HepG2 (cell line): Measurements from ENCODE around the gene BAZ1A. TPM values are rescaled to one million over a fixed set of nuclear protein-coding genes. Genes with fewer than 3 reads are reported as not detected.
A peak's percentile ranks its signal among the peaks of the same experiment; 100 is the strongest.

ENCODE experiments used
- ATAC-seq: fragments of 200-7000 bp; cut with Tn5 transposase; 3 replicates; pipeline ENCODE4 v1.9.1; 2020; ENCODE audit warnings: mild to moderate bottlenecking, moderate library complexity
- BruUV-seq: library from RNA; stranded (reverse); fragments of 400-500 nt; replicated peaks from 2 replicates; lab custom pipeline; 2021; lab: Mats Ljungman, UMichigan
- CTCF ChIA-PET: fragments of 300-600 bp; formaldehyde crosslinking; extraction: SDS; loops from one replicate; lab custom pipeline; 2021; ENCODE audit warnings: low total read pairs, inconsistent platforms, low intra/inter-chr PET ratio; lab: Yijun Ruan, JAX
- POLR2A ChIA-PET: fragments of 350-600 bp; sonication (Branson Sonifier 250); formaldehyde crosslinking; loops from one replicate; lab custom pipeline; 2020; ENCODE audit warnings: antibody characterized with exemption, inconsistent platforms; lab: Yijun Ruan, JAX
- DNase-seq: peaks from one replicate; pipeline ENCODE4 v3.0.0-alpha.2; 2015; ENCODE audit warnings: low spot score
- FAIRE-seq: peaks from 3 replicates; lab custom pipeline; 2011; peaks lifted over from hg19 to GRCh38; lab: Jason Lieb, UNC
- H2AFZ ChIP-seq: one replicate; pipeline ENCODE4 v1.6.1; 2011; ENCODE audit warnings: low read length, inconsistent platforms
- H3K27ac ChIP-seq: fragments of 300-600 bp; 3 replicates; pipeline ENCODE4 v1.8.0; 2011; ENCODE audit warnings: mixed run types, mild to moderate bottlenecking, mixed read lengths, low read length, inconsistent platforms; ENCODE audit not compliant: insufficient read depth; ENCODE audit errors: extremely low read length
- H3K27me3 ChIP-seq, 2 experiments: fragments of 200-600 bp in 1 of 2; 2 replicates in 1 of 2; 3 replicates in 1 of 2; pipeline versions ENCODE4 v1.6.0 to v1.8.0; 2011; ENCODE audit warnings: low read length in 2 of 2, mild to moderate bottlenecking in 2 of 2, moderate library complexity in 2 of 2, inconsistent platforms in 1 of 2; ENCODE audit not compliant: insufficient read depth in 2 of 2, control insufficient read depth in 1 of 2
- H3K36me3 ChIP-seq, 2 experiments: fragments of 200-600 bp in 1 of 2; replicated peaks in 1 of 2; 2 replicates in 1 of 2; 3 replicates in 1 of 2; pipeline versions ENCODE4 v1.5.1 to v1.8.0; 2011; ENCODE audit warnings: low read length in 2 of 2, inconsistent platforms in 1 of 2; ENCODE audit not compliant: insufficient read depth in 2 of 2, control insufficient read depth in 1 of 2
- H3K4me1 ChIP-seq: 2 replicates; pipeline ENCODE4 v1.5.1; 2012; ENCODE audit warnings: low read length, inconsistent platforms; ENCODE audit not compliant: insufficient read depth
- H3K4me2 ChIP-seq: 2 replicates; pipeline ENCODE4 v1.6.0; 2011; ENCODE audit warnings: low read depth, low read length, inconsistent platforms
- H3K4me3 ChIP-seq, 3 experiments: fragments of 200-600 bp in 1 of 3; sonication (generic), shearing (Covaris generic) in 1 of 3; replicated peaks in 1 of 3; 2 replicates each; pipeline ENCODE4 v1.5.1; 2011 to 2016; ENCODE audit warnings: low read length in 3 of 3, inconsistent platforms in 2 of 3, low read depth in 2 of 3, mild to moderate bottlenecking in 2 of 3, control low read depth in 1 of 3, mixed read lengths in 1 of 3; ENCODE audit not compliant: insufficient read depth in 1 of 3
- H3K79me2 ChIP-seq: one replicate; pipeline ENCODE4 v1.6.1; 2011; ENCODE audit warnings: low read length, inconsistent platforms; ENCODE audit not compliant: insufficient read depth
- H3K9ac ChIP-seq: 2 replicates; pipeline ENCODE4 v1.6.0; 2011; ENCODE audit warnings: mild to moderate bottlenecking, low read depth, low read length, inconsistent platforms; ENCODE audit not compliant: insufficient read depth
- H3K9me3 ChIP-seq: 2 replicates; pipeline ENCODE4 v1.5.1; 2012; ENCODE audit warnings: mild to moderate bottlenecking, low read length
- H4K20me1 ChIP-seq: 2 replicates; pipeline ENCODE4 v1.6.0; 2011; ENCODE audit warnings: inconsistent platforms, mild to moderate bottlenecking, low read length, moderate library complexity; ENCODE audit not compliant: insufficient read depth
- BCL6 ChIP-seq: IDR thresholded peaks from 2 replicates; pipeline ENCODE4 v1.6.1; 2016; ENCODE audit warnings: missing genetic modification reagents, missing compliant biosample characterization
- CREB1 ChIP-seq, 2 experiments: fragments of 450-650 bp in 1 of 2; IDR thresholded peaks; 2 replicates each; pipeline ENCODE4 v1.6.1; 2016 to 2017; ENCODE audit warnings: control low read depth in 1 of 2, mild to moderate bottlenecking in 1 of 2, missing compliant biosample characterization in 1 of 2, missing genetic modification characterization in 1 of 2
- FOXO1 ChIP-seq: sonication (generic); formaldehyde crosslinking; IDR thresholded peaks from 2 replicates; pipeline ENCODE4 v1.4.0; 2020; ENCODE audit warnings: missing genetic modification reagents
- MXD4 ChIP-seq: IDR thresholded peaks from 2 replicates; pipeline ENCODE4 v1.6.1; 2016; ENCODE audit warnings: mild to moderate bottlenecking, missing biosample characterization, missing genetic modification reagents
- NR2F1 ChIP-seq, 2 experiments: fragments of 450-650 bp in 1 of 2; formaldehyde crosslinking in 1 of 2; IDR thresholded peaks; 2 replicates each; pipeline versions ENCODE4 v1.5.0 to v1.6.1; 2016 to 2020; ENCODE audit warnings: mild to moderate bottlenecking in 1 of 2, missing compliant biosample characterization in 1 of 2, missing genetic modification reagents in 1 of 2, moderate library complexity in 1 of 2
- SMYD3 ChIP-seq: sonication (generic); formaldehyde crosslinking; IDR thresholded peaks from 2 replicates; pipeline ENCODE4 v1.8.1; 2023; ENCODE audit warnings: mild to moderate bottlenecking, missing genetic modification reagents
- ZBTB20 ChIP-seq: sonication (generic); formaldehyde crosslinking; IDR thresholded peaks from 2 replicates; pipeline ENCODE4 v1.8.1; 2023; ENCODE audit warnings: missing genetic modification reagents, low read depth, mild to moderate bottlenecking, borderline replicate concordance
- ZKSCAN8 ChIP-seq: IDR thresholded peaks from 2 replicates; pipeline ENCODE4 v1.6.1; 2016; ENCODE audit warnings: borderline replicate concordance, missing genetic modification reagents, missing compliant biosample characterization
- ZNF253 ChIP-seq: sonication (generic); formaldehyde crosslinking; IDR thresholded peaks from 2 replicates; pipeline ENCODE4 v1.8.0; 2022; ENCODE audit warnings: mild to moderate bottlenecking, missing genetic modification reagents, borderline replicate concordance
- ZNF33B ChIP-seq: sonication (generic); formaldehyde crosslinking; IDR thresholded peaks from 2 replicates; pipeline ENCODE4 v1.5.1; 2020; ENCODE audit warnings: mild to moderate bottlenecking, missing genetic modification reagents
- ZNF343 ChIP-seq: sonication (generic); formaldehyde crosslinking; IDR thresholded peaks from 2 replicates; pipeline ENCODE4 v1.4.0; 2020; ENCODE audit warnings: mild to moderate bottlenecking, missing genetic modification reagents
- ZNF451 ChIP-seq: sonication (generic); formaldehyde crosslinking; IDR thresholded peaks from 2 replicates; pipeline ENCODE4 v1.5.0; 2020; ENCODE audit warnings: mild to moderate bottlenecking, missing genetic modification reagents
- ZNF883 ChIP-seq: sonication (generic); formaldehyde crosslinking; IDR thresholded peaks from 2 replicates; pipeline ENCODE4 v1.5.1; 2020; ENCODE audit warnings: mild to moderate bottlenecking, missing genetic modification reagents; ENCODE audit errors: not compliant biosample characterization
- ZSCAN9 ChIP-seq: IDR thresholded peaks from 2 replicates; pipeline ENCODE4 v1.6.1; 2016; ENCODE audit warnings: borderline replicate concordance
- ZZZ3 ChIP-seq: sonication (generic); formaldehyde crosslinking; IDR thresholded peaks from 2 replicates; pipeline ENCODE4 v1.4.0; 2020; ENCODE audit warnings: missing genetic modification reagents, mild to moderate bottlenecking, borderline replicate concordance
- WGBS: methylation state at CpG from one replicate; pipeline ENCODE4 v1.1.6; 2017; ENCODE audit warnings: low lambda C conversion rate; 5-methylcytosine and 5-hydroxymethylcytosine counted together
- in situ Hi-C: cut with HindIII; loops from 2 replicates; pipeline ENCODE4 v1.10.0; 2017; ENCODE audit warnings: low pct_unique_long_range_greater_than_20kb; ENCODE audit not compliant: extremely low pct_ligation_motif_present
- intact Hi-C: fragments of 100-400 bp; cut with micrococcal nuclease; formaldehyde crosslinking; loops from one replicate; pipeline ENCODE4 v1.10.0; 2022; ENCODE audit not compliant: unreplicated experiment
- polyA plus RNA-seq, 8 experiments: library from polyadenylated mRNA; depleted of rRNA in 3 of 8; stranded (reverse) in 7 of 8; unstranded in 1 of 8; fragments of >200 nt; fragmentation: Illumina TruSeq in 4 of 8; extraction: Trizol in 4 of 8; gene quantifications; 2 replicates each; pipeline versions ENCODE4 v1.2.1 to v1.2.3, GENCODE V29; 2011 to 2016; ENCODE audit warnings: low read depth in 4 of 8, missing spikeins in 1 of 8, mixed read lengths in 1 of 8; ENCODE audit not compliant: insufficient read depth in 1 of 8
- total RNA-seq, 5 experiments: library from RNA; depleted of rRNA; stranded (reverse); fragments of >200 nt; fragmentation: Illumina TruSeq; extraction: Trizol; gene quantifications; 2 replicates each; pipeline ENCODE4 v1.2.3, GENCODE V29; 2016; ENCODE audit warnings: low read depth in 1 of 5
- TF ChIP-seq, protein P1 (sequence below): sonication (generic); formaldehyde crosslinking; IDR thresholded peaks from 2 replicates; pipeline ENCODE4 v1.8.0; 2022; ENCODE audit warnings: low read depth, missing genetic modification reagents

BAZ1A gene
- total and polyA plus RNA-seq, 2 of the 13 experiments (the other 11 are each of a cell fraction or from before 2014, with no cell fraction given), result 20.9 to 56.8 TPM

- intact Hi-C loops, result no loop called here
- POLR2A ChIA-PET, result interaction anchor here (2.6 kb wide), 1 partner anchor 11 kb away, joined by 13 read pairs; no protein-coding TSS in a partner anchor
- no peak overlapping the region for H3K27ac ChIP-seq
Observed at GRCh38 chr14:34718750-34719304, 156.3 kb downstream of the BAZ1A start.

GRCh38 chr14:34715127-34715863 is 159.9 kb downstream of the BAZ1A start:
- Histone ChIP-seq H3K9ac (peak overlapping the region; percentile 92), H3K4me2 (peak overlapping the region; percentile 82), H2AFZ (peak overlapping the region; percentile 6), H3K4me1 (peaks cover 32% of the 10 kb centered on the region), H3K4me3 (peak overlapping the region; percentile 92 to 97 (median 96)), H3K9me3 (no peaks in the 10 kb centered on the region), H3K36me3 (peaks cover 6 to 10% of the 10 kb centered on the region in 2 experiments; a peak in 3 of 5 replicates), H3K27ac (no peak overlapping the region), H3K27me3 (peaks cover 0 to 11% of the 10 kb centered on the region in 2 experiments; a peak in 4 of 5 replicates), H4K20me1 (no peaks in the 10 kb centered on the region), H3K79me2 (peaks cover 21% of the 10 kb centered on the region)
- POLR2A ChIA-PET, result interaction anchor here (0.7 to 5.4 kb wide), 16 partner anchors 7 to 1111 kb away, joined by 3 to 61 read pairs (median 6); partner anchors contain the start of genes BRMS1L, PSMA6 and SRP54
- intact Hi-C loops, result no loop called here
- TSS peak; percentile 72 for BruUV-seq
- in situ Hi-C loops, result no loop called here
- CTCF ChIA-PET, result no interaction called here
- DNase-seq, result no peak
- 28% methylated on average over 8 of the region's 8 CpGs for WGBS
- no peak for FAIRE-seq
- ATAC-seq, result no peak
- TF ChIP-seq ZKSCAN8 (CRISPR knock-in tag) (0 out of 2 replicates have a peak, but pooled peaks have one; percentile 11), BCL6 (no peak), FOXO1 (CRISPR knock-in tag) (no peak), ZNF343 (CRISPR knock-in tag) (no peak), ZNF451 (no peak), ZNF883 (no peak), ZSCAN9 (CRISPR knock-in tag) (0 out of 2 replicates have a peak, but pooled peaks have one; percentile 3), ZBTB20 (CRISPR knock-in tag) (no peak), ZZZ3 (CRISPR knock-in tag) (no peak), ZNF253 (CRISPR knock-in tag) (no peak), NR2F1 (CRISPR knock-in tag; IDR thresholded peaks at IDR 0.05) (0 out of 4 replicates have a peak, but pooled peaks of 1 of the 2 experiments have one; percentile 6), ZNF33B (no peak), MXD4 (CRISPR knock-in tag) (no peak)

More at GRCh38 chr14:34718750-34719304, 156.3 kb downstream of the BAZ1A start:
- in situ Hi-C loops, result no loop called here
- no peaks in the 10 kb centered on the region for H3K36me3 ChIP-seq
- H2AFZ ChIP-seq, result no peak overlapping the region
- 13% methylated on average over 4 of the region's 4 CpGs for WGBS
- H3K9me3 ChIP-seq, result no peaks in the 10 kb centered on the region
- FAIRE-seq (no peak), ATAC-seq (no peak), DNase-seq (no peak)
- H3K27me3 ChIP-seq, result peaks cover 0 to 11% of the 10 kb centered on the region in 2 experiments; a peak in 4 of 5 replicates
- H3K4me1 ChIP-seq, result peaks cover 22% of the 10 kb centered on the region
- H3K4me3 ChIP-seq, result no peak overlapping the region
- CTCF ChIA-PET, result interaction anchor here (9.7 kb wide), 1 partner anchor 46 kb away, joined by 203 read pairs; no protein-coding TSS in a partner anchor
- no peak overlapping the region for H3K9ac ChIP-seq
- H3K79me2 ChIP-seq, result peaks cover 2% of the 10 kb centered on the region
- H3K4me2 ChIP-seq, result no peak overlapping the region
- TF ChIP-seq SMYD3 (CRISPR knock-in tag) (0 out of 2 replicates have a peak, but pooled peaks have one; percentile 19), CREB1 (IDR thresholded peaks at IDR 0.05) (peak; percentile 53; the same call in 1 of the 2 replicates), CREB1 (CRISPR knock-in tag; IDR thresholded peaks at IDR 0.05) (no peak)
- TF ChIP-seq, protein P1, sequence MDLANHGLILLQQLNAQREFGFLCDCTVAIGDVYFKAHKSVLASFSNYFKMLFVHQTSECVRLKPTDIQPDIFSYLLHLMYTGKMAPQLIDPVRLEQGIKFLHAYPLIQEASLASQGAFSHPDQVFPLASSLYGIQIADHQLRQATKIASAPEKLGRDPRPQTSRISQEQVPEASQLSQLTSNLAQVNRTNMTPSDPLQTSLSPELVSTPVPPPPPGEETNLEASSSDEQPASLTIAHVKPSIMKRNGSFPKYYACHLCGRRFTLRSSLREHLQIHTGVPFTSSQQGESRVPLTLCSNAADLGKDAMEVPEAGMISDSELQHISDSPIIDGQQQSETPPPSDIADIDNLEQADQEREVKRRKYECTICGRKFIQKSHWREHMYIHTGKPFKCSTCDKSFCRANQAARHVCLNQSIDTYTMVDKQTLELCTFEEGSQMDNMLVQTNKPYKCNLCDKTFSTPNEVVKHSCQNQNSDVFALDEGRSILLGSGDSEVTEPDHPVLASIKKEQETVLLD (CRISPR knock-in tag), result no peak
- H4K20me1 ChIP-seq, result no peaks in the 10 kb centered on the region
- no TSS peak for BruUV-seq
